Breast epithelium (tissue), 4 donors: ENCODE results near the gene GET4. TPM values are rescaled to one million over a fixed set of nuclear protein-coding genes. Genes with fewer than 3 reads are reported as not detected.

Experiments used
- DNase-seq, 2 donors: peaks; one replicate each; pipeline ENCODE4 v3.0.0-alpha.2; 2019; ENCODE audit warnings: low spot score in 2 of 2
- H3K27ac ChIP-seq, 2 donors: fragments of 200-600 bp; sonication (generic) in 1 of 2; one replicate each; pipeline ENCODE4 v1.5.1; 2016 to 2019; ENCODE audit warnings: mild to moderate bottlenecking in 1 of 2
- H3K27me3 ChIP-seq, 2 donors: fragments of 200-600 bp; sonication (generic) in 1 of 2; one replicate each; pipeline versions ENCODE4 v1.5.1 to v1.6.0; 2017 to 2019; ENCODE audit warnings: control low read depth in 1 of 2, mild to moderate bottlenecking in 1 of 2
- H3K36me3 ChIP-seq: fragments of 200-600 bp; one replicate; pipeline ENCODE4 v1.5.1; 2019
- H3K4me1 ChIP-seq, 2 donors: fragments of 200-600 bp; sonication (generic); one replicate each; pipeline ENCODE4 v1.5.1; 2016 to 2019; ENCODE audit warnings: control low read depth in 1 of 2
- H3K4me3 ChIP-seq, 3 donors: fragments of 200-600 bp; sonication (generic); 1 replicate in 2 of 3; 2 replicates in 1 of 3; pipeline ENCODE4 v1.5.1; 2016 to 2019; ENCODE audit warnings: mild to moderate bottlenecking in 3 of 3, moderate library complexity in 2 of 3
- H3K9me3 ChIP-seq, 2 donors: fragments of 200-600 bp; sonication (generic) in 1 of 2; one replicate each; pipeline ENCODE4 v1.5.1; 2016 to 2019; ENCODE audit warnings: control low read depth in 1 of 2
- POLR2A ChIP-seq: fragments of 450-650 bp; IDR thresholded peaks from one replicate; pipeline ENCODE4 v1.6.1; 2016; ENCODE audit warnings: antibody characterized with exemption, mild to moderate bottlenecking, moderate library complexity
- POLR2AphosphoS5 ChIP-seq, 3 donors: sonication (generic); formaldehyde crosslinking; IDR thresholded peaks; one replicate each; pipeline ENCODE4 v1.6.1; 2017; ENCODE audit warnings: antibody characterized with exemption in 3 of 3
- intact Hi-C: fragments of 100-400 bp; cut with DNase I; formaldehyde crosslinking; loops from one replicate; pipeline ENCODE4 v1.15.1; 2023; ENCODE audit warnings: low total_unique reads
- total RNA-seq, 3 donors: library from RNA; depleted of rRNA; stranded (reverse); fragments of >200 nt; gene quantifications; one replicate each; pipeline ENCODE4 v1.1.0, GENCODE V29; 2016
- TF ChIP-seq, protein P1 (sequence below), 3 donors: fragments of 450-650 bp; IDR thresholded peaks; one replicate each; pipeline ENCODE4 v1.5.1; 2016 to 2017; ENCODE audit warnings: antibody characterized with exemption in 3 of 3, mild to moderate bottlenecking in 3 of 3, moderate library complexity in 3 of 3

Gene GET4
- total RNA-seq, 3 donors from 2014 or later, result 23.7 to 33.4 (median 29.5) TPM

DNA sequence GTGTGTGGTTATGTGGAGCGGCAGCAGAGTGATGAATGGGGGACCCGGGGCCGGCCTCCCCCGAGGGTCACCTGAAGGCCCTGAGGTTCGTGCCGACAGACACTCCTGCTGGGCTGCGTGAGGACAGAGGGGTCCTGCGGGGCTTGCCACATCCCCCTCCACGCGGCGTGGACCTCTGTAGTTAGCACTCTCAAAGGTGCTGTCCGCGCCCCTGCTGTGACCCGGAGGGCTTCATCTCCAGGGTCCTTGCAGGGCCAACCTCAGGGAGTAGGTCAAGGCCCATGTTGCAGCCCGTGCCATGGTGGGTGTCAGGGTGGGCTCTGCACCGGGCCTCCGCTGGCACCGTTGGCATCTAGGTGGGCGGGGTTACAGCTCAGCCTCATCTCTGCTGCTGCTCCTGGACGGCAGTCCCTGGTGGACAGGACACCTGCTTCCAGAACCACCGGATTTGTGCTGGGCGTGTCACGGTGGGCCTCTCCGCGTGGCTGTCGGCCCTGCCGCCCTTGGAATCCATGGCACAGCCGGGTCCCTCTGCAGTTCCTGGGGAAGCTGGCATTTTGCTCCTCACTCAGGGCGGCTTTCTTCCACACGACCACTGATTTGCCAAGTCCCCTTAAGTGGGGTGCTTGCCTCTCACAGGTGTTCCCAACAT, 19.8 kb upstream of the GET4 start:
- H3K4me1 ChIP-seq, result no peaks in the 10 kb centered on the region
- H3K9me3 ChIP-seq, result no peaks in the 10 kb centered on the region
- no peaks in the 10 kb centered on the region for H3K27me3 ChIP-seq
- no peak for DNase-seq
- H3K4me3 ChIP-seq, result no peak overlapping the region
- no peak overlapping the region for H3K27ac ChIP-seq
- H3K36me3 ChIP-seq, result peaks cover 27% of the 10 kb centered on the region
- intact Hi-C loops, result no loop called here
- TF ChIP-seq POLR2A (no peak), POLR2AphosphoS5 (IDR thresholded peaks at IDR 0.05) (no peak)
- TF ChIP-seq, protein P1, sequence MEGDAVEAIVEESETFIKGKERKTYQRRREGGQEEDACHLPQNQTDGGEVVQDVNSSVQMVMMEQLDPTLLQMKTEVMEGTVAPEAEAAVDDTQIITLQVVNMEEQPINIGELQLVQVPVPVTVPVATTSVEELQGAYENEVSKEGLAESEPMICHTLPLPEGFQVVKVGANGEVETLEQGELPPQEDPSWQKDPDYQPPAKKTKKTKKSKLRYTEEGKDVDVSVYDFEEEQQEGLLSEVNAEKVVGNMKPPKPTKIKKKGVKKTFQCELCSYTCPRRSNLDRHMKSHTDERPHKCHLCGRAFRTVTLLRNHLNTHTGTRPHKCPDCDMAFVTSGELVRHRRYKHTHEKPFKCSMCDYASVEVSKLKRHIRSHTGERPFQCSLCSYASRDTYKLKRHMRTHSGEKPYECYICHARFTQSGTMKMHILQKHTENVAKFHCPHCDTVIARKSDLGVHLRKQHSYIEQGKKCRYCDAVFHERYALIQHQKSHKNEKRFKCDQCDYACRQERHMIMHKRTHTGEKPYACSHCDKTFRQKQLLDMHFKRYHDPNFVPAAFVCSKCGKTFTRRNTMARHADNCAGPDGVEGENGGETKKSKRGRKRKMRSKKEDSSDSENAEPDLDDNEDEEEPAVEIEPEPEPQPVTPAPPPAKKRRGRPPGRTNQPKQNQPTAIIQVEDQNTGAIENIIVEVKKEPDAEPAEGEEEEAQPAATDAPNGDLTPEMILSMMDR (IDR thresholded peaks at IDR 0.05), result no peak

DNA sequence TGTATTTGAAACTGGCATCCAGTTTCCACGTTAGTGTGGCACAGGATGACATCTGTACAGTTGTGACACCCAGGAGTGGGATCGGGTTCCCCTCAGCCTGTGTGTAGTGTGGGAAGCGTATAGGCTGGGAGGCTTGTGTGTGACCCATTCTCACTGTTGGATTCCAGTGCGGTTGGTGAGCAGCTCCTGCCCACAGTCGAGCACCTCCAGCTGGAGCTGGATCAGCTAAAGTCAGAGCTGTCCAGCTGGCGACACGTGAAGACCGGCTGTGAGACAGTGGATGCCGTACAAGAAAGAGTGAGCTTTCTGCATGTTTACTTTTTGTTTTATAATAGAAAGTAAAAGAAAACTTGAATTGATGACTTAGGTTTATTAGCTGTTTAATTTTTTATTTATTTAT, 18.7 kb upstream of the GET4 start:
- intact Hi-C loops, result no loop called here
- H3K36me3 ChIP-seq, result peaks cover 25% of the 10 kb centered on the region
- no peak for DNase-seq
- TF ChIP-seq POLR2AphosphoS5 (IDR thresholded peaks at IDR 0.05), result no peak
- TF ChIP-seq, protein P1 (IDR thresholded peaks at IDR 0.05), result no peak
- no peaks in the 10 kb centered on the region for H3K4me1 ChIP-seq
- H3K9me3 ChIP-seq, result no peaks in the 10 kb centered on the region
- H3K27ac ChIP-seq, result no peak overlapping the region
- H3K4me3 ChIP-seq, result no peak overlapping the region
- no peaks in the 10 kb centered on the region for H3K27me3 ChIP-seq

DNA sequence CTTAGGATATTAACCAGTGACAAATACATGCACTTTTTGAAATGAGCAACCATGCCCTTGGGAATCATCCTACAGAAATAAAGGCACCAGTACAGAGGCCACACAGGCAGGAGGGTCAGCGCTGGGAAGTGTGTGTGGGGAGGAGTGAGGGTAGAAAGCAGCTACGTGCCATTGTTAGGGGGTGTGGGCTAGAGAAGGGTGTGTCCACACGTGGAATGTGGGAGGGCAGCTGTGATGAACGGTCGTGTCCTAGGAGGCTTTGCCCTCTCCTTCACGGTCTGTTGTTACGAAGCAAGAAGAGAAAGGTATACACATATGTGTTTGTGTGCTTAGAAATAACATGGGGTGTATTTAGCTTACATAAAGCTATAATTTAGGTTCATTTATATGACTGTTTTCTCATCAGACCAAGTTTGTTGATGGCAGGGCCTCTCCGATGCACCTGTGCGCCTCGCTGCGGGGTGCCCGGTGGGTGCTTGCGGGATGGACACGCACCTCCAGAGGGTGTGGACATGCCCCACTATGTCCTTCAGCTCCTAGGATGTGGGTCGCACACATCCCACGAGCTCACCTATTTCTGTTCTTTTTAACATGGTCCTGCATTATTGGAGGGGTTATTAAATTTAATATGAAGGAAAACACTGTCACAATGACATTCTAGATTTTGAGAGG, 16.9 kb upstream of the GET4 start:
- Histone ChIP-seq H3K27me3 (no peaks in the 10 kb centered on the region), H3K27ac (no peak overlapping the region), H3K4me1 (no peaks in the 10 kb centered on the region), H3K4me3 (no peak overlapping the region), H3K36me3 (peaks cover 8% of the 10 kb centered on the region), H3K9me3 (no peaks in the 10 kb centered on the region)
- DNase-seq, result no peak
- TF ChIP-seq POLR2A, result no peak
- TF ChIP-seq POLR2AphosphoS5 (IDR thresholded peaks at IDR 0.05), result no peak
- TF ChIP-seq, protein P1 (IDR thresholded peaks at IDR 0.05), result no peak
- intact Hi-C loops, result no loop called here

DNA sequence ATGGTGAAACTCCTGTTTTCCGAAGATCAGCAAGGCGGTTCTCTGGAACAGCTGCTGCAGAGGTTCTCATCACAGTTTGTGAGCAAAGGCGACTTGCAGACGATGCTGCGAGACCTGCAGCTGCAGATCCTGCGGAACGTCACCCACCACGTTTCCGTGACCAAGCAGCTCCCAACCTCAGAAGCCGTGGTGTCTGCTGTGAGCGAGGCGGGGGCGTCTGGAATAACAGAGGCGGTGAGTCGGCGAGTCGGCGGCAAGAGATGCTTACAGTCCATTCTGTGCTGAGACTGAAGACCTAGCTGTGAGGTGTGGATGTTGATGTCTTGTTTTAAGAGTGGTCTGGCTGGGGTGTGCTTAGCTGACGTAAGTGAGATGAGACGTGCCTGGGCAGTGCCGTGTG, 16.2 kb upstream of the GET4 start:
- Histone ChIP-seq H3K4me3 (no peak overlapping the region), H3K9me3 (no peaks in the 10 kb centered on the region), H3K36me3 (peaks cover 1% of the 10 kb centered on the region), H3K27ac (no peak overlapping the region), H3K4me1 (no peaks in the 10 kb centered on the region), H3K27me3 (no peaks in the 10 kb centered on the region)
- DNase-seq, result no peak
- TF ChIP-seq, protein P1 (IDR thresholded peaks at IDR 0.05), result no peak
- TF ChIP-seq POLR2AphosphoS5 (IDR thresholded peaks at IDR 0.05) (no peak), POLR2A (no peak)
- intact Hi-C loops, result no loop called here

DNA sequence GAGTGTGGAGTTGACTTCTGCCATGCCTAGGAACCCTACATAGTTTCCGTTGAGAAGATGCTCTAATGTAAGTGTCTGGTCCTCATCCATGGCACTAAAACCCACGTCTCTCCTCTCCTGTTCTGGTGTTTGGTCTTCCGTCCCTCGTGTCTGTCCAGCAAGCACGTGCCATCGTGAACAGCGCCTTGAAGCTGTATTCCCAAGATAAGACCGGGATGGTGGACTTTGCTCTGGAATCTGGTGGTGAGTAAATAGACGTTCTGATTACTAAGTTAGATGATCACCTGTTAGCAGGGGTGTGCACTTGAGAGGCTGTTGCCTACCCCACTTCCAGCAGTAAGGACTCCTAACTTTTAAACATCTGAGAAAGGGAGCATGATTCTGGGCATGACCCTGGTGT, 15.1 kb upstream of the GET4 start:
- intact Hi-C loops, result no loop called here
- Histone ChIP-seq H3K27ac (no peak overlapping the region), H3K27me3 (no peaks in the 10 kb centered on the region), H3K4me3 (no peak overlapping the region), H3K36me3 (no peaks in the 10 kb centered on the region), H3K4me1 (no peaks in the 10 kb centered on the region), H3K9me3 (no peaks in the 10 kb centered on the region)
- DNase-seq, result no peak
- TF ChIP-seq, protein P1 (IDR thresholded peaks at IDR 0.05), result no peak
- TF ChIP-seq POLR2A, result no peak
- TF ChIP-seq POLR2AphosphoS5 (IDR thresholded peaks at IDR 0.05), result no peak
